DLD1 (cell line): ENCODE results near the gene TBC1D3I.
"Not testable (repeated sequence)": the region's sequence is repeated elsewhere in the genome, so short reads cannot be mapped to it uniquely, and the experiment has no call there.

ENCODE experiments used
- in situ Hi-C: cut with HindIII; loops from 2 replicates; pipeline ENCODE4 v1.10.0; 2017; ENCODE audit warnings: low sequenced_read_pairs

The TBC1D3I gene

GRCh38 chr17:36264470-36264869 lies at the start of gene TBC1D3I:
Gene TBC1D3I (minus strand): TSS chr17:36264570. CDS start chr17:36262985, 1,585 bp downstream.
- in situ Hi-C loops = not testable (repeated sequence)

GRCh38 chr17:36295161-36295560 lies 30.8 kb upstream of the TBC1D3I start:
- in situ Hi-C loops = not testable (repeated sequence)

GRCh38 chr17:36289965-36290612 lies 25.7 kb upstream of the TBC1D3I start:
- in situ Hi-C loops = not testable (repeated sequence)

GRCh38 chr17:36284219-36284618 lies 19.8 kb upstream of the TBC1D3I start:
- in situ Hi-C loops = not testable (repeated sequence)

GRCh38 chr17:36283256-36283655 lies 18.9 kb upstream of the TBC1D3I start:
- in situ Hi-C loops = not testable (repeated sequence)

GRCh38 chr17:36242046-36242445 lies 22.3 kb downstream of the TBC1D3I start:
- in situ Hi-C loops = not testable (repeated sequence)

GRCh38 chr17:36229644-36230043 lies 34.7 kb downstream of the TBC1D3I start:
- in situ Hi-C loops = not testable (repeated sequence)

- in situ Hi-C loops = not testable (repeated sequence)
Observed at GRCh38 chr17:36222967-36223366, 41.4 kb downstream of the TBC1D3I start.

- in situ Hi-C loops = not testable (repeated sequence)
Observed at GRCh38 chr17:36221581-36222100, 42.7 kb downstream of the TBC1D3I start.

GRCh38 chr17:36220737-36221580 lies 43.4 kb downstream of the TBC1D3I start:
- in situ Hi-C loops = not testable (repeated sequence)

- in situ Hi-C loops = not testable (repeated sequence)
Observed at GRCh38 chr17:36219556-36219955, 44.8 kb downstream of the TBC1D3I start.

- in situ Hi-C loops = not testable (repeated sequence)
Observed at GRCh38 chr17:36215406-36216308, 48.7 kb downstream of the TBC1D3I start.

GRCh38 chr17:36214918-36215317 lies 49.5 kb downstream of the TBC1D3I start:
- in situ Hi-C loops = no loop called here

GRCh38 chr17:36213695-36214094 lies 50.7 kb downstream of the TBC1D3I start:
- in situ Hi-C loops = no loop called here

GRCh38 chr17:36212966-36213365 lies 51.4 kb downstream of the TBC1D3I start:
- in situ Hi-C loops = no loop called here

GRCh38 chr17:36212272-36212605 lies 52.1 kb downstream of the TBC1D3I start:
- in situ Hi-C loops = no loop called here

- in situ Hi-C loops = not testable (repeated sequence)
Observed at GRCh38 chr17:36211484-36212271, 52.7 kb downstream of the TBC1D3I start.

GRCh38 chr17:36210439-36211211 lies 53.7 kb downstream of the TBC1D3I start, which contains the start of gene CCL4L2:
Gene CCL4L2 (plus strand): TSS chr17:36211063.
- in situ Hi-C loops = not testable (repeated sequence)

GRCh38 chr17:36209575-36209974 lies 54.8 kb downstream of the TBC1D3I start:
- in situ Hi-C loops = no loop called here
